Spinal cord (tissue), 10 donors: ENCODE results near the gene RNPEPL1. TPM values are rescaled to one million over a fixed set of nuclear protein-coding genes. Genes with fewer than 3 reads are reported as not detected.

Source experiments
- DNase-seq, 6 donors: peaks; one replicate each; pipeline versions ENCODE4 v3.0.0 to v3.0.0-alpha.2; 2013 to 2015; ENCODE audit warnings: low spot score in 6 of 6, low read depth in 4 of 6
- H3K27ac ChIP-seq: one replicate; pipeline ENCODE4 v1.5.1; 2013; ENCODE audit warnings: low read depth, low read length, control low read depth
- H3K27me3 ChIP-seq: one replicate; pipeline ENCODE4 v1.6.1; 2013; ENCODE audit warnings: low read length; ENCODE audit not compliant: control insufficient read depth, insufficient read depth
- H3K36me3 ChIP-seq: one replicate; pipeline ENCODE4 v1.6.1; 2013; ENCODE audit warnings: low read length; ENCODE audit not compliant: control insufficient read depth, insufficient read depth
- H3K4me1 ChIP-seq: one replicate; pipeline ENCODE4 v1.6.1; 2013; ENCODE audit warnings: low read length; ENCODE audit not compliant: control insufficient read depth, insufficient read depth
- H3K4me3 ChIP-seq: one replicate; pipeline ENCODE4 v1.5.1; 2013; ENCODE audit warnings: low read depth, low read length, control low read depth
- H3K9me3 ChIP-seq: one replicate; pipeline ENCODE4 v1.6.1; 2013; ENCODE audit warnings: low read length; ENCODE audit not compliant: control insufficient read depth, insufficient read depth
- WGBS: methylation state at CpG from one replicate; pipeline ENCODE4 v1.1.5; 2013; ENCODE audit warnings: missing lambda C conversion rate; ENCODE audit not compliant: insufficient coverage; 5-methylcytosine and 5-hydroxymethylcytosine counted together
- polyA plus RNA-seq, 2 donors: library from polyadenylated mRNA; unstranded; fragments of 120-200 nt; gene quantifications; one replicate each; pipeline ENCODE4 v1.2.1, GENCODE V29; 2013; ENCODE audit not compliant: insufficient read length in 2 of 2
- total RNA-seq, 2 donors: library from RNA; depleted of rRNA in 1 of 2; stranded (reverse); fragments of 120-200 nt in 1 of 2; fragments of >200 nt in 1 of 2; gene quantifications; one replicate each; pipeline versions ENCODE4 v1.2.3 to v1.2.4, GENCODE V29; 2013 to 2014
- donor health status: healthy.

Gene RNPEPL1
- total and polyA plus RNA-seq, 4 donors: 11.3 to 41.8 (median 27.2) TPM

DNA sequence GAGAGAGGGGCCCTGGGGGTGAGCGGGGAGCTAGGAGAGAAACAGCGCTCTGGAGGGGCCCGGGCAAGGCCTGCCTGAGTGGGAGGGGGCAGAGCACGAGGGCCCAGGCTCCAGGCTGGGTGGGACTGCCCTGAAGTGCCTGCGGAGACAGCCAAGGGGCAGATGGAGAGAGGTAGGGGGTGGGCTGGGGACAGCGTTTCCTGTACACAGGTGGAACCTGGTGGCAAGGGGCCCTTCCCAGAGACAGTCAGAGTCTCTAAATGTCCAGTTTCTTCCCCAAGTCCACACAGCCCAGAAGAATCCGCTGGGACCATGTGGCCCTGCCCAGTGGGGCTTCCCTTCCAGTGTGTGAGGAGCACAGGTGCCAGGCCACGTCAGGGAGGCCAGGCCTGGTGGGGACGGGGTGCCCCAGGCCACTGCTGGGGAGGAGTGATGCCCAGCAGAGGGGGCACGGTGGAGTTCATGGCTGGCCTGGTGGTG lies 55.3 kb downstream of the RNPEPL1 start:
- Histone ChIP-seq H3K36me3 (peaks cover 20% of the 10 kb centered on the region), H3K4me1 (no peaks in the 10 kb centered on the region), H3K4me3 (no peak overlapping the region), H3K27me3 (no peaks in the 10 kb centered on the region), H3K27ac (no peak overlapping the region), H3K9me3 (no peaks in the 10 kb centered on the region)
- DNase-seq: no peak
- WGBS: 87% methylated on average over 10 of the region's 10 CpGs

DNA sequence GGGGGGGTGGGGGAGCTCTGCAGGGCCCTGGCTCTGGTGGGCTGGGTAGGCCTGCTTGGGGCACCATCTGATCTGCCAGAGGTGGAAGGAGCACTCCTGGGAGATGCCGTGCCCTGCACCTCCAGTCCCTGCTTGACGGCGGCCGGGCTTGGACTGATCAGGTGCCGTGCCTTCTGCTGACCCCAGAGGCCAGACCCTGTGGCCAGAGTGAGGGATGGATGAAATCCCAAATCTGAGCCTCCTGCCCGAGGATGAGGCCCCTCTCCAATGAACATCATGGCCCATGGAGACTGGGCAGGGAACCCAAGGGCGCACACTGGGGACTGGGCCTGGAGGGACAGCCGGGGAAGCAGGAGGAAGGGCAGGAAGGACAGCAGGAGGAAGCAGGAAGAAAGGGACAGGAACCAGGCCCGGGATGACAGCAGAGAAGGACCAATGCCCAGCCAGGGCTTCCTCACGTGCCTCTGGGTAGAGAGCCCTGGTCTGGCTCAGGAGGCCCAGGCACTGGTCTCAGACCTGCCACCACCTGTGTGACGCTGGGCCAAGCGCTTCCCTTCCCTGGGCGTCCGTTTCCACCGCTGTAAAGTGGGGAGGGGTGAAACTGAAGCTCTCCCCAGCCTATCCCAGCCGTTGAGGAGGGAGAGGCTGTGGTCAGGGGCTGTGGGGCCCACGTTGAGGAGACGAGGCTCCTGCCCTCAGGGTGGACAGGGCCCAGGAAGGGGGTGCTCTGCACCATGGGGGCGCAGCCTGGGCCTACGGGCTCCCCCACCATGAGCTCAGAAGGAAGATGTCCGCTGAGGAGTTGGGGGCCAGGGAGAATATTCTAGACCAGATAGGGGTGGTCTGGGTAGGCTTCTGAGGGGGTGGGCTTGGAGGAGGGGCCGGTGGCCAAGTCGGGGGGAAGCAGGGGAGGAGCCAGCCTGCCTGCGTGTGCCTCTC lies 56.0 kb downstream of the RNPEPL1 start:
- no peaks in the 10 kb centered on the region for H3K4me1 ChIP-seq
- DNase-seq: no peak
- H3K27me3 ChIP-seq: no peaks in the 10 kb centered on the region
- no peak overlapping the region for H3K4me3 ChIP-seq
- 79% methylated on average over 20 of the region's 24 CpGs for WGBS
- H3K27ac ChIP-seq: no peak overlapping the region
- peaks cover 20% of the 10 kb centered on the region for H3K36me3 ChIP-seq
- H3K9me3 ChIP-seq: no peaks in the 10 kb centered on the region

DNA sequence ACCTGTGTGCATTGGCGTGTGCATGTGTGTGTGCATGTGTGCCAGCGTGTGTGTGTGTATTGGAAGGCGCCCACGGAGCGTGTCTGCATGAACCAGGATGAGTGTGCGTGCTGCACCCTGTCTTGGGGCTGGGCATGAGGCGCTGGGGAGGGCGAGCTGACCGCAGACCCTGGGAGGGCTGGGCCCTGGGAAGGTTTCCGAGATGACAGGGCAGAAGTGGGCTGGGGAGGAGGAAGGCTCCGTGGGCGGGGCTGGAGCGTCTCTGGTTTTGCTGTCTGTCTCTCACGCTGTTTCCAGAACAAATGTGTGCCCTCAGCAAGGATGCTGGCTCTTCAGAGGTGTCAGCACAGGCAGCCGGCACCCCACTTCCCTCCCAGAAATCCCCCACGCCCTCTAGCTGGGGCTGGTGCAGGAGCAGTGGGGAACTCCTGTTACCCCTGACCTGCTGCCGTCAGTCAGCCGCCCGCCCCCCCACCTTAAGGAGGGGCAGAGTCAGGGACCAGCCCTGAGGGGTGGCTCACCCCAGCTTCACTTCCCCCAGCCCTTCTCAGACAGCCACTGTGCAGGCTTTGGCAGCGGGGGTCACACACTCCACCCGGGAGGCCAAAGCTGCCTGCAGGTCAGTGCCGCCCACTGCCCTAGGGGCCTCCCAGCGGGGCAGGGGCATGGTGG lies 56.8 kb downstream of the RNPEPL1 start, which contains the start of gene GPR35:
TSS of gene GPR35 (plus strand) at position 531 of the 672 bp plus-strand sequence. CDS start 4,473 bp downstream, outside the sequence.
- WGBS: 66% methylated on average over 21 of the region's 23 CpGs
- DNase-seq: no peak
- Histone ChIP-seq H3K27me3 (no peaks in the 10 kb centered on the region), H3K9me3 (no peaks in the 10 kb centered on the region), H3K36me3 (peaks cover 14% of the 10 kb centered on the region), H3K4me1 (no peaks in the 10 kb centered on the region), H3K27ac (no peak within 1 kb of the TSS), H3K4me3 (no peak within 1 kb of the TSS)

DNA sequence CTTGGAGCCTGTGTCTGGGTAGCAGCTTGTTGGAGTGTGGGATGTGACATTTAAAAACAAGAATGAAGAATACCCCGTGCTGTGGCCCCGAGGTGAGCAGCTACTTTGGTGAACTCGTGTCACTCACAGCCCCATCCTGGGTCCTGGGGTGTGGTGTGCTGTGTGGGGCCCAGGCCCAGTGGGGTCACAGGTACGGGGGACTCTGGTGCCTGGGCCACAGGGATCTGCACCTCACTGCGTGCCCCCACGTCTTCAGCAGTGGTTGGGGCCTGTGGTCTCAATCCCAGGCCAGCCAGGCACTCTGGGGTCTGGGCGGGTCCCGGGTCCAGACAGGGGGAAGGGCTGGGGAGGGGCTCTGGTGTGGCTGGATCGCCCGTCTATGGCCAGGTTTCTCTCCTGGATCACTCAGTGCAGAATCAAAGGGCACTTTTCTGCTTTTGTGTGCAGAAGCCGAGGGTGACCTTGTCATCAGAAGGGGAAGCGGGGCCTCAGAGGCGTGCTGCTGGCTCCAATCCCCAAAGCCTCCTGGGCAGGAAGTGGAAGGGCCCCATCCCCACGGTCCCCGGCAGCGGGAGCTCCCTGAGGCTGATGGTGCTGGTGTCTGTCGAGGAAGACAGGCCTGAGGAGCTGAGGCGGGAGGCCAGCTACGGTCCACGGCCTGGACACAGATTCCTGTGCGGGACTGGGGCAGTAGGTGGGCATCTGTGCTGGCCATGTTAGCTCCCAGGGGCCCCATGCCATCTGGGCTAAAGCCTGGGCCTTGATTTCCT lies 58.4 kb downstream of the RNPEPL1 start:
- peaks cover 17% of the 10 kb centered on the region for H3K36me3 ChIP-seq
- no peak overlapping the region for H3K27ac ChIP-seq
- 57% methylated on average over 21 of the region's 21 CpGs for WGBS
- no peaks in the 10 kb centered on the region for H3K9me3 ChIP-seq
- DNase-seq: no peak
- H3K27me3 ChIP-seq: no peaks in the 10 kb centered on the region
- H3K4me3 ChIP-seq: no peak overlapping the region
- no peaks in the 10 kb centered on the region for H3K4me1 ChIP-seq

DNA sequence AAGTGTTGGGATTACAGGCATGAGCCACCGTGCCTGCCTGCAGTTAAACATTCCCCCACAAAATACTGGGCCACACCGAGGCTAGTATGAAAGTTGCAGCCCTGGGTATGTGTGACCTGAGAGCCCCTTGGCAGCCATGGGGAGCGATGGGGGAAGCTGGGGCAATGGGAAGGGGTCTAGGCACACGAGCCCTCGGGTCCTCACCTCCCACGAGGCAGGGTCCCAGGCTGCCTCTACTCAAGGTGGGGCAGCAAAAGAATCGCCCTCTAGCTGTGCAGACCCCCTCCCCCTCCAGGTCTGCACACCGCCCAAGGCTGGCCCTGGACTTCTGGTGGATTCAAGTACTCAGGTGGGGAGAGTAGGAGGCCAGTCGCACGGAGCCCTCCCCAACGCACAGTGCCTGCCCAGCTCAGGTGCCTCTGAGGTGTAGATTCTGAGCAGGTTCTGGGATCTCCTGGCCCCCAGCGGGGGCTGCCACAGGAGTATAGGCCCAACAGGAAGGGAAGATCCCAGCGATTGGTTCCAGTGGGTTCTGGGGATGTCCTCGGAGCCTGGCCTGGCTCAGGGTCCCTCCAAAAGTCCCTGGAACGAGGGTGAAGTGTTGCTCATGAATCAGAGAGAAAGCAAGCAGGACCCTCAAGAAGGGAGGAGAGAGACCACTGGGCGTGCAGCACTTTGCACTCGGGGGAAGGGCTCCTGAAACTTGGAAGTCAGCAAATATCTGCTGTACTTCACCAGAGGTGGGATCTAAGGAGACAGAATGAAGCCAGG lies 59.6 kb downstream of the RNPEPL1 start:
- Histone ChIP-seq H3K27ac (no peak overlapping the region), H3K4me1 (no peaks in the 10 kb centered on the region), H3K36me3 (peaks cover 13% of the 10 kb centered on the region), H3K27me3 (no peaks in the 10 kb centered on the region), H3K4me3 (no peak overlapping the region), H3K9me3 (no peaks in the 10 kb centered on the region)
- 91% methylated on average over 10 of the region's 17 CpGs for WGBS
- DNase-seq: no peak

DNA sequence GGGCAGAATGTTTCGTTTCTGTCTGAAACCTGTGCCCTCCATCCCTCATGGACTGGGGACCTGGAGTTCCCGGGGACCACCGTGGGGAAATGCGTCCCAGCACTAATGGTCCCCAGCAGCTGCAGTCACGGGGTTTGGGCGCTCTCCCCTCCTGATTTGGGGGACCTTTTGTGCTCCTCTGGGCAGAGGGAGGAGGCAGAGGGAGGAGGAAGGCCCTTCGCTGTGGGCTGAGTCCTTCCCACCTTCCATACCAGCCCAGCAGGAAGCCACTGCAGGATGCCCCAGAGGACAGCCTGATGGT lies 60.2 kb downstream of the RNPEPL1 start:
- Histone ChIP-seq H3K9me3 (no peaks in the 10 kb centered on the region), H3K4me1 (no peaks in the 10 kb centered on the region), H3K36me3 (peaks cover 12% of the 10 kb centered on the region), H3K27ac (no peak overlapping the region), H3K27me3 (no peaks in the 10 kb centered on the region), H3K4me3 (no peak overlapping the region)
- no peak for DNase-seq
- WGBS: 92% methylated on average over 4 of the region's 7 CpGs

DNA sequence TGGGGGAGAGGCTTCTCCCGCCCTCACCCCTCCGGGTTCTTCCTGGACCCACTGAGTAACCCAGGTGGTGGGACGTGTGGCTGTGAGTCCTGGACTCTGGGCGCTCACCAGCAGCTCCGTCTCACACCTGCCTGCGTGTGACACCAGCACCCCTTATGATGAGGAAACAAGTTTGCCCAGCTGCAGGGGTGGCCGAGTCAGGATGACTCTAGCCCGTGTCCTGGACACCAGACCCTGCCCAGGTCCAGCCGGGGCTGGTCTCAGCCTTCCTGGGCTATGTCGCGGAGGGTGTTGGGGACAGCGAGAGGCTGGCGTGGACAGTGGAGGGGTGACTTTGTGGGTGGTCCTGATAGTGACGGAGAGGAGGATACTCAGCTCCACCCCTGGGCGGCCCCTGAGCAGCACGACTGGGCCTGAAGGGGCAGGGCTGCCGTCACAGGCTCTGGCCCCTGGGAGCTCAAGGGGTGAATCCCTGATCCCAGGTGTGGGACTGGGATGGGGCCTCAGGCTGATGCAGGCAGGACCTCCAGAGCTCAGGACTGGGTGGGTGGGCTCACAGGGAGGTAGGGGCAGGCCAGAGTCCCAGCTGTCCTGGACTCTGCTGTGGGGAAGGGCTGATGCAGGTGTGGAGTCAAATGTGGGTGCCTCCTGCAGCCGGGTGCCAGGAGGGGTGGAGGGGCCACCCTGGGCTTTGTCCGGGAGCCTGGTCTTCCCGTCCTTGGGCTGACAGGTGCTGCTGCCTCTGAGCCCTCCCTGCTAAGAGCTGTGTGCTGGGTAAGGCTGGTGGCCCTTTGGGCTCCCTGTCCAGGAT lies 60.7 kb downstream of the RNPEPL1 start:
- H3K27ac ChIP-seq: no peak overlapping the region
- no peaks in the 10 kb centered on the region for H3K9me3 ChIP-seq
- peaks cover 12% of the 10 kb centered on the region for H3K36me3 ChIP-seq
- no peak overlapping the region for H3K4me3 ChIP-seq
- no peaks in the 10 kb centered on the region for H3K4me1 ChIP-seq
- no peak for DNase-seq
- 59% methylated on average over 20 of the region's 20 CpGs for WGBS
- no peaks in the 10 kb centered on the region for H3K27me3 ChIP-seq

DNA sequence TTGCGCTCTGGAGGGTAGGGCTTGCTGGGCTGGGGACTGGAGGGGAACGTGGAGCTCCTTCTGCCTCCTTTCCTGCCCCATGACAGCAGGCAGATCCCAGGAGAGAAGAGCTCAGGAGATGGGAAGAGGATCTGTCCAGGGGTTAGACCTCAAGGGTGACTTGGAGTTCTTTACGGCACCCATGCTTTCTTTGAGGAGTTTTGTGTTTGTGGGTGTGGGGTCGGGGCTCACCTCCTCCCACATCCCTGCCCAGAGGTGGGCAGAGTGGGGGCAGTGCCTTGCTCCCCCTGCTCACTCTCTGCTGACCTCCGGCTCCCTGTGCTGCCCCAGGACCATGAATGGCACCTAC lies 61.3 kb downstream of the RNPEPL1 start:
- H3K27me3 ChIP-seq: no peaks in the 10 kb centered on the region
- DNase-seq: no peak
- WGBS: 69% methylated on average over 2 of the region's 5 CpGs

More for the DNA sequence above, 61.3 kb downstream of the RNPEPL1 start:
- H3K36me3 ChIP-seq: peaks cover 12% of the 10 kb centered on the region
- no peak overlapping the region for H3K27ac ChIP-seq
- no peaks in the 10 kb centered on the region for H3K9me3 ChIP-seq
- no peaks in the 10 kb centered on the region for H3K4me1 ChIP-seq
- no peak overlapping the region for H3K4me3 ChIP-seq
